Measurements from ENCODE around the gene EYS.

GRCh38 chr6:64185621-64186020 lies 1521.4 kb downstream of the EYS start:
- TF ChIP-seq, protein P1, sequence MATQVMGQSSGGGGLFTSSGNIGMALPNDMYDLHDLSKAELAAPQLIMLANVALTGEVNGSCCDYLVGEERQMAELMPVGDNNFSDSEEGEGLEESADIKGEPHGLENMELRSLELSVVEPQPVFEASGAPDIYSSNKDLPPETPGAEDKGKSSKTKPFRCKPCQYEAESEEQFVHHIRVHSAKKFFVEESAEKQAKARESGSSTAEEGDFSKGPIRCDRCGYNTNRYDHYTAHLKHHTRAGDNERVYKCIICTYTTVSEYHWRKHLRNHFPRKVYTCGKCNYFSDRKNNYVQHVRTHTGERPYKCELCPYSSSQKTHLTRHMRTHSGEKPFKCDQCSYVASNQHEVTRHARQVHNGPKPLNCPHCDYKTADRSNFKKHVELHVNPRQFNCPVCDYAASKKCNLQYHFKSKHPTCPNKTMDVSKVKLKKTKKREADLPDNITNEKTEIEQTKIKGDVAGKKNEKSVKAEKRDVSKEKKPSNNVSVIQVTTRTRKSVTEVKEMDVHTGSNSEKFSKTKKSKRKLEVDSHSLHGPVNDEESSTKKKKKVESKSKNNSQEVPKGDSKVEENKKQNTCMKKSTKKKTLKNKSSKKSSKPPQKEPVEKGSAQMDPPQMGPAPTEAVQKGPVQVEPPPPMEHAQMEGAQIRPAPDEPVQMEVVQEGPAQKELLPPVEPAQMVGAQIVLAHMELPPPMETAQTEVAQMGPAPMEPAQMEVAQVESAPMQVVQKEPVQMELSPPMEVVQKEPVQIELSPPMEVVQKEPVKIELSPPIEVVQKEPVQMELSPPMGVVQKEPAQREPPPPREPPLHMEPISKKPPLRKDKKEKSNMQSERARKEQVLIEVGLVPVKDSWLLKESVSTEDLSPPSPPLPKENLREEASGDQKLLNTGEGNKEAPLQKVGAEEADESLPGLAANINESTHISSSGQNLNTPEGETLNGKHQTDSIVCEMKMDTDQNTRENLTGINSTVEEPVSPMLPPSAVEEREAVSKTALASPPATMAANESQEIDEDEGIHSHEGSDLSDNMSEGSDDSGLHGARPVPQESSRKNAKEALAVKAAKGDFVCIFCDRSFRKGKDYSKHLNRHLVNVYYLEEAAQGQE (IDR thresholded peaks at IDR 0.05) = no peak
- TF ChIP-seq, protein P2, sequence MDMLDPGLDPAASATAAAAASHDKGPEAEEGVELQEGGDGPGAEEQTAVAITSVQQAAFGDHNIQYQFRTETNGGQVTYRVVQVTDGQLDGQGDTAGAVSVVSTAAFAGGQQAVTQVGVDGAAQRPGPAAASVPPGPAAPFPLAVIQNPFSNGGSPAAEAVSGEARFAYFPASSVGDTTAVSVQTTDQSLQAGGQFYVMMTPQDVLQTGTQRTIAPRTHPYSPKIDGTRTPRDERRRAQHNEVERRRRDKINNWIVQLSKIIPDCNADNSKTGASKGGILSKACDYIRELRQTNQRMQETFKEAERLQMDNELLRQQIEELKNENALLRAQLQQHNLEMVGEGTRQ (IDR thresholded peaks at IDR 0.05) = no peak
- TF ChIP-seq CTCF (IDR thresholded peaks at IDR 0.05) (no peak), JUNB (IDR thresholded peaks at IDR 0.05) (no peak)

All from A549 (cell line).